HG02970 (cell line): Measurements from ENCODE around the gene DNAJC17.

Source experiments
- ATAC-seq: cut with Tn5 transposase; IDR thresholded peaks from one replicate; pipeline ENCODE4 v1.9.1; 2021; ENCODE audit warnings: mild to moderate bottlenecking, moderate library complexity, moderate number of reproducible peaks; ENCODE audit not compliant: unreplicated experiment, low FRiP score

DNAJC17 gene

GRCh38 chr15:40793216-40793989, 13.9 kb downstream of the DNAJC17 start:
- ATAC-seq = no peak

DNA sequence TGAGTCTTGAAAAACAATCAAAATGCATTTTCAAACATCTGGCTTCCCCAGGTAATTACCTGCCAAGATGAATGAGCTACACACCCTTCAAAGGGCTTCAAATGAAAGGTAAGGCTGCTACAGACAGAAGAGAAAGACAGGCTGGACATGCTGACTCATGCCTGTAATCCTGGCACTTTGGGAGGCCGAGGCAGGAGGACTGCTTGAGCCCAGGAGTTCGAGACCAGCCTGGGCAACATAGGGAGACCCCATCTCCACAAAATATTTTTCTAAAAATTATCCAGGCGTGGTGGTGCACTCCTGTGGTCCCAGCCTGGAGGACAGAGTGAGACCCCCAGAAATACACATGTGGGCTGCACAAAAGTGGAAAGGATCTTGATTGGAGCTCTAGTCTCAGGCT, 14.9 kb downstream of the DNAJC17 start:
- ATAC-seq = no peak

GRCh38 chr15:40790718-40791117, 16.6 kb downstream of the DNAJC17 start:
- no peak for ATAC-seq

GRCh38 chr15:40789999-40790398, 17.3 kb downstream of the DNAJC17 start:
- ATAC-seq = no peak

DNA sequence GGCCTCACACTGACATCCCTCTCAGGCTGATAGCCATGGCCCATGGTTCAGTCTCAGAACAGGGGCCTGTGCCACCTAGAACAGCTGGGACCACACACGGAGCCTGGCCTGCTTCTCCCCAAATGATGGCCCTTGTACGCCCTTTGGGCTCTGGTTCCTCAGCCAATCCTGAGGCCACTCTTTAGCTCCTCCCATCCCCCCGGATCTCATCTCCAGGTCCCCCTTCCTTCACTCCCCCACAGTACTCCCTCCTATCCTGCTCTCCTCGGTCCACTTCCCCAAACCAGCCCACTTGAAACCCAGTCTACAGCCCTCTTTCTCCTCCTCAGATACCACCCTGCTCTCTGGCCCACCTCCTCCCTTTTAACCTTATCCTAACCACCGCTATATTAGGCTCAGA, 18.2 kb downstream of the DNAJC17 start:
- no peak for ATAC-seq

GRCh38 chr15:40787991-40788390, 19.3 kb downstream of the DNAJC17 start:
- no peak for ATAC-seq

DNA sequence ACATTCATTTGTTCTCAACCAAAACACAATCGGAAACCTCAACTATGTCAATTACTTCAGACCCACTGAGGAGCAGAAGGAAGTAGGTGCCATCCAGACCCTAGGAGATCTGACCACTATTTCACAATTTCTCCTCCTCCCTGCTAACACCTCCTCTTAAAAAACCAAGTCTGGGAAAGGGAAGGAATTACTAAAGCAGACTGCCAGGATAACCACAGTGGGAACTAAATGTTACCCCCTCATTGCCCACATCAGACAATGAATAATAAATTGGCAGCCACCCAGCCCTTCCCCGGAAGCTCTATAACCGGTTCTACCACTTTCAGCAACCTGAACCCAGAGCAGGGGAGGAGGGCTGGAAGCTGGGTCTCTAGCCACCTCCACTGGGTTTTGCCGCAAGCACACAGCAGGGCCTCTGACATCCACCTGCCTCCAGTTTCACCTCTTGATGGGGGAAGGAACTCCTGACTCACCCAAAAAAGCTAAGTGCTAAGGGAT, 19.9 kb downstream of the DNAJC17 start:
- ATAC-seq = no peak

- ATAC-seq = no peak
Observed at GRCh38 chr15:40785814-40786213, 21.5 kb downstream of the DNAJC17 start.

DNA sequence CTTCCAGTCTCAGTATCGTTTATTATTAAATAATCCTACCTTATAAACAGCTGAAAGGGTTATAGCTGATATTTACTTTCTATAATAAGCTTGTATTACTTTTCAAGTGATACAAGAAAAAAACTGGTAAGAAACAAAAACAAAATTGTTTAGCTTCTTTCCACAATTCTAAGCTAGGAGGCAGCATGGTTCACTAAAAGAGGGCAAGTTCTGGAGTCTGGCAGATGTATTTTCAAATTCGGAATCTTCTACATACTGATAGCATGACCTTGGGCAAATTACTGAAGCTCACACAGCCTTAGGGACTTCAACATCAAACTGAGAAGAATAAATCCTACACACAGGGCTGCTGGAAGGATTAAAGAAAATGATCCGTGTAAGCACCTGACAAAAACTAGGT, 22.1 kb downstream of the DNAJC17 start:
- ATAC-seq = no peak

DNA sequence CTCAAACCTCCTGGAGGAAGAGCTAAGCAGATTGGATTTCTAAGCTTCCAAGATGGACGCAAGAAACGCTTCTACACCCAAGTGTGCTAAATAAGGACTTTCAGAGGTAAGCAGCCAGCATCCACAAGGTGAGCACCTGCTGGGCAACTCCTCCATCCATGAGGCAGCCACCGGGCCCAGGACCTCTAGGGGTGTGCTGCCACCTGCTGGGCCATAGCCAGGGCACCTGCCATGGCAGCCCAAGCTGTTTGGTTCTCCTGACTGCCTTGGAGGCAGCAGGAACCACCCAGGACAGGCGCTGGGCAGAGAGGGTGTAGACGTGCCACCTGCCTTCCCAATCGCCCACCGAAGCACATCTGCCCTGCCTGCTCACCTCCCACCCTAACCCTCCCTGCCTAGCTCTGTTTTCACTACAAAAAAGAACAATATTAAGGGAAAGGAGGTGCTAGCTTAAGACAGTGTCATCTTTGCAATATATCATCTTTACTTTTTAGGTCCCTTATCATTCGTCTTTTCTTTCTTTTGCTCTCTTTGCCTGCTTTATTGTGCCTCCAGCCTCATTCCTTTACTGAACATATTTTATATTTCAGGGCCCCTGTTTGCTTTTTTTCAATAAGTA, 24.6 kb downstream of the DNAJC17 start:
- no peak for ATAC-seq

DNA sequence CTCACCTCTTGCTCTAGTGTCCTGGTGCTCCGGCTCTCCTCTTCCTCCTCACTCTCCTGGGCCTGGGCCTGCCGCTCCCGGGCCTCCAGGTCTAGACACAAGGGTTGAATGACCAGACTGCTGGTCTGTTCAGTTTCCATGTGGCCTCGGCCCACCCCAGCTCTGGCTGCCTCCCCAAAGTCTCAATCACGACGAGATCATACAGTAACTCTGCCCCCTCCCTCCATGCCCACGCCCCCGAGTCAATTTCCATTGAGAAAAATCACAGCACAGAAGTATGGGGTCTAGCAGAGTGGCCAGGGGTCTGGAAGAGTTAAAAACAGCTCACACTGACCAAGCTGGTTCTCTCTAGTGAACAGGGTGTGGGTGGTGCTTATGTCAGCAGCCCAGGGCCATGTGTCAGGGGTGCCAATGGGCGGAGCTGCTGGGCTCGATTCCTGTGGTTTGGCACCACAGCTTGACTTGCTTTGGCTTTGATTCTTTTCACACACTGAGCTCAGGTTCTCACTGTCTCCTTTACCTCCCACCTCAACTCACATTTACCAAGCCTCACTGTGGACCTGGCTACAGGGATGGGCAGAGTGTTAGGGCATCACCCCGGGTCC, 30.6 kb downstream of the DNAJC17 start:
- ATAC-seq = no peak

DNA sequence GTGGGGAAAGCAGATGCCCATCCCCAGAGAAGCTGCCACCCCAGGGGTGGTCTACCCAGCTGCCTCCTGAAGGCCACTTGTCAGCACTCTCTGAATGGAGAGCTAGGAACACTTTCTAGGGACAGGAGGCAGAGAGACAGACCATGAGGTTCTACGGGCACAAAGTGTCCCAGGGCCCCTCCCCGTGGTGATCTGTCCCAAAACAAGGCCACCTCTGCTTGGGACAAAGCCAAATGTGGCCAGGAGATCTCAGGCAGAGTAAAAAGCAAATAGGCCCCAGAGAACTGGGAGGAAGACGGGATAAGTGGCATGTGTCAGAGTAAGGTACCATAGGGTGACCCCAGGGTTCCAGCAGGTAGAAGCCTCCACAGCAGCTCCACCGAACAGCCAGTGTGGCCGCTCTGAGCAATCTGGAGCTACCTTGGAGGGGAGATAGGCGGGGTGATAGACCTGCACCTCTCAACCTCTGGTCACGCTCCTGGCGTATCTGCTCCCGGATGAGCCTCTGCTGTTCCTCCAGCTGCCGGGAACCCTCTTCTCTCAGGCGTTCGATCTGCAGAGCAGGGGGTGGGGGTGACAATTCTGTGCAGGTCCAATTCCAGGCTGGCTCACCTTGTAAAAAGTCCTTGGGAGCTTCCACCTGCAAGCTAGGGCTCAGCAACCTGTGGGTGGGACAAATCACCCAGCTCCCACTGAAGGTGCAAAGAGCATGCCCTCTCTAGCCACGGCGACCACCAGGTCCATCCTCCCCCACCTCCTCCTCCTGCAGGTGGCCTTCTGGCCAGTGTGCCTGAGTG, 31.3 kb downstream of the DNAJC17 start:
- ATAC-seq = no peak

- ATAC-seq = no peak
Observed at GRCh38 chr15:40775007-40775406, 32.3 kb downstream of the DNAJC17 start.

DNA sequence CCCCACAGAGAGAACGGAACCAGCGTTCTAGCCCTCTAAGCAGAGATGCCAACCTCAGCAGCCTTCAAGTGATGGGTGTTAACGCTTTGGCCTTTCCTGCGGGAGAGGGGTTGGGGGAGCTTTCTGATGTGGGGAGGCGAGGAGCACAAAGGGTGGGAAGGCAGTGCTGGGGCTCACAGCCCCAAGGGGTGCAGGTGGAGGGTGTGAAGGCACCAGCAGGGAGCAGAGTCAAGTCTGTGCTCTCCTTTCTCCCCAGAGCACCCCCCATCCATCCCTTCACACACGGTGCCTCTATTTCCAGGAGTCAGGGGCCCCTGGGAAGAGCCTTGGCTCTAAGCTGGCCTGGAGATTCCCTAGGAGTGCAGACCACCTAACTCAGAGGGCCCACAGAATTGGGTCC, 33.4 kb downstream of the DNAJC17 start:
- ATAC-seq = no peak

- ATAC-seq = no peak
Observed at GRCh38 chr15:40773496-40773895, 33.8 kb downstream of the DNAJC17 start.

GRCh38 chr15:40772014-40772413, 35.3 kb downstream of the DNAJC17 start:
- ATAC-seq = no peak

DNA sequence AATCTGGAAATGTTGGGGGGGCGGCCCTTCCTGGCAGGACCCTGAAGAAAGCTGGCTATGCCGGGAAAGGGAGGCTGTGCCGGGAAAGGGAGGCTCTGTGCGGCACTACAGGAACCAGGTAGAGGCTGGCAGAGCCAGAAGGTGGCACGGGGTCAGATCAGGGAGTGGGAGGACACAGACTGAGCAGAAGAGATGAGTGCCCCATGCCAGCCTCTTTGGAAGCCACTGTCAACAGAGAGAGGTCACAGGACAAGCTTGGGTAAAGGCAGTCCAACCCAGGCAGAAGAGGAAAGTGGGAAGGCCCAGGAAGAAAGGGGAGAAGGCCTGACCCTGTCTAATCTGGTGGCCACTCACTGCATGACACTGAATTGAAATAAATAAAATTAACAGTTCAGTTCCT, 36.0 kb downstream of the DNAJC17 start:
- no peak for ATAC-seq

GRCh38 chr15:40770147-40770721, 37.0 kb downstream of the DNAJC17 start:
- ATAC-seq = no peak

GRCh38 chr15:40769274-40770146, 37.8 kb downstream of the DNAJC17 start, which contains the start of gene C15orf62:
TSS of gene C15orf62 (plus strand) at chr15:40769980. CDS start at chr15:40770496, 516 bp downstream.
- ATAC-seq = no peak
